Measurements from ENCODE around the gene ELF5.

Gene ELF5

DNA sequence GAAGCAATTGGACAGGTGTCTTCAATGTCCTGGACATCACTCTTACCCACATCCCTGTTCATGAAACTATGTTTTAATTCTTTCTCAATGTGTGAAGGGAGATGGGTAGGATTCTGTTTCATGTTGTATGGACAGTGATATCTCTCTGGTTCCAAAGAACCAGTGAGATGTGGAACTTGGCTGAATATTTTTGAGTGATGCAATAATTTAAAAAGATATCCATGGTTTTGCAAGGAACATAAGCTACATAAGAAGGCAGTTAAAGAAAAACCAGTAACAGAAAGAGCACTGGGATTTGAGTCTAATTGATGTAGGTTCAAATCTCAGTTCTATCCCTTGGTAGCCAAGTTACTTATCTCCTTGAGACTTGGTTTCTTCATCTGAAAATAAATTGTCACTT is 7.7 kb upstream of the ELF5 start:
- no peak for DNase-seq

DNA sequence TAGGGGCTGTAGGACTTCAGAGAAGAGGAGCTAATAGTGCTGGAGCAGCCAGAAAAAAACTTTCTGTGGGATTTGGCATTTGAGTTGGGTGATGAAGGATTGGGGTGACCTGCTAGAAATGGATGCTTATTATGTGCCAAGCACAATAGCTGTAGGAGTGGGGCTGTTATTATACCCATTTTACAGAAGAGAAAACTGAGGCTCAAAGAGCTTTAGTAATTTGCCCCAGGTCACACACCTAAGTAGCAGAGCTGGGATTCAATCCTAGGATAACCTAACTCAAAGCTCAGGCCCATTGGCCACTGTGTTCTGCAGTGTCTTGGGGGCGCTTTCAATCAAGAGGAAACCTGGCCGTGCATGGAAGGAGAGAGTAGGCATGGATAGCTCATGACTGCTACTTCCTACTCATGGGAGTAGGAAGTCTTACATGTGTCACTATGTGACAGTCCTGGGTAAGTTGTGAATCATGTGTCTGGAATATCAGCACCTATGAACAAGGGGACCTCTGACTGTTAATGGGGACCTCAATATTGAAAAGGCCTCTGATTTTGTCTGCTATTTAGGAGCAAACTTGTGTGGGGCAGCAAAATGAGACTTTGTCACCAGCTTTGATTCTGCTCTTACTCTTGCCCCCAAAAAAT is 6.1 kb upstream of the ELF5 start:
- no peak for DNase-seq

DNA sequence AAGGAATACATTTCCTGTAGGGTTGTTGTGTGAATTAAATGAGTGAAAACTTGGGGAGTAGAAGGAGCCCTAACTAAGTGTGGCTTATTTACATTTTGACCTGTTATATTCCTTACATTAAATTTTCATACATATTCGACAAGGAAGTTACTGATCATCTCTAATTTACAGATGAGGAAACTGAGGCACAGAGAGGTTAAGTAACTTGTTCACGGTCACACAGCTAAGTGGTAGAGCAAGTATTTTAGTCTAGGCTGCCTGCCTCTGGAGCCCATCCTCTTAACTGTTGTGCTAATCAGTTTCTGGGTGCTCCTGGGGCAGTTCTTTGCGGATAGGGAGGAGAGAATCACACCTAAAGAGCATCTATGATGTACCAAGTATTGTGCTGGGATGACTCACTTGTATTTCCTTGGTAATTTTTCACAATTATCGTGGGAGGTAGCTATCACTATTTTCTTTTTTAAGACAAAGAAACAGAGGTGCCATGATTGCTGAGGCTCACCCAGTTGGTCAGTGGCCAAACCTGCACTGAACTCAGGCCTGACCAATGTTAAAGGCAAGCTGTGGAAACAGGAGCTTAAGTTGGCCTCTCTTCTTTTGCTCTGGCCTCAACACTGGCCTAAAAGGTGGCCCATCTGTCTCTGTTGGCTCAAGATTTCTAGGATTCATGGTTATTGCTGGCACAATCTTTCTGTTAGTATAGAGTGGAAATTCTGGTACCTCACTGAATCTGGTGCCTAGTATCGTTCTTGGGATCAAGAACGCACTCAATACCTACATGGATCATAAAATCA is 2.9 kb upstream of the ELF5 start:
- DNase-seq: no peak

DNA sequence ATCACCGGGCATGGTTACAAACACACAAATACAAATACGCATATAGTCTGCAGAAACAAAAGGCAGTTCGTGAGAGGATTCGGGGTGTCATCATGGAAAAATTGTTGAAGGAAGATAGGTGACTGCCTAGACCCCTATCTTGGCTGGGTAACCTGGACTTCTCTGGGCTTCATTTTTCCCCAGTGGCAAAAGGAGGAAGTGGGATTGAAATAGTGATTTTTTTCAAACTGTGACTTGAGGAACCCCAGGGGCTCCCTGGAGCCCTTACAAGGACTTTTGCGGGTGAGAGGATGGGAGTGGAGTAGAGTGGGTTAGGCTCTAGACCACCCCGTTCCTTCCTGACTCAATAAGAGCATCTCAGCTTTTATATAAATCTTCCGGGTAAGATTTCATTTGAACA is 1.0 kb upstream of the ELF5 start:
- DNase-seq: no peak

DNA sequence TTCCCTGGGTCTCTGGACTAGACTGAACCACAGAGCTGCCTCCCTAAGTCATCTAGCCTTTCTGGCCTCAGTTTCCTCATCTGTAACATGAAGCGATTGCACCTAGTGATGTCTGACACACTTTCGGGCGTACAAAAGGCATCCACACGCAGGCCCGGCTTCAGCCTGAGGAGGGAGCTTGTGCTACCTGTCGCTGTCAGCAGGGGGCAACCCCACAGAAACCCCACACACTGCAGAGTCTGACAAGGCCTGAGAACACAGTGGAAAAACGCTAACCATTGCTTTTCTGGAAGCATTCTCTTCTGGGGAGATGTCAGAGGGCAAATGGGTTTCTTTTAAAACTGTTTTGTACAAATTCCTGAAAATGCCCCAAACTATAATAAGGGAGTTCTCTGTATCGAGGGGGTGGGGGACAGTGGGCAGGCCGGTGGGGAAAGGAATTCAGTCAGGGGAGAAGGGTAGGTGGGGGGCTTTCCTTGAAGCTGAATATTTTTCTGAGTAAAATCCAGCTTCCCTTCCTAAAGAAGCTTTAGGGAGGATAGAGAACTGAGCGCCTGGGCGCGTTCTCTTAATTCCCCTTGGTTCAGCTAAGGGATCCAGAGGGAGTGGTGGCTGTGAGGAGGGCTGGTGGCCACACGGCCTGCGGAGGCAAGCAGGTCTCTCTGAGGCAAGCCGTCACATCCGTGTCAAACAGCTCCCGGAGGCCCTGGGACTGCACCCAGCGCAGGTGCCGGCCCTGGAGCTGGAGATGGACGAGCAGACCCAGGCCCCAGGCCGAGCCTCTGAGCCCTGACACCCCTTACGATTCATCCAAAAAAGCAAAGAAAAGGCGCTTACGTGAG is 533 bp downstream of the ELF5 start:
- DNase-seq: peak; percentile 37

DNA sequence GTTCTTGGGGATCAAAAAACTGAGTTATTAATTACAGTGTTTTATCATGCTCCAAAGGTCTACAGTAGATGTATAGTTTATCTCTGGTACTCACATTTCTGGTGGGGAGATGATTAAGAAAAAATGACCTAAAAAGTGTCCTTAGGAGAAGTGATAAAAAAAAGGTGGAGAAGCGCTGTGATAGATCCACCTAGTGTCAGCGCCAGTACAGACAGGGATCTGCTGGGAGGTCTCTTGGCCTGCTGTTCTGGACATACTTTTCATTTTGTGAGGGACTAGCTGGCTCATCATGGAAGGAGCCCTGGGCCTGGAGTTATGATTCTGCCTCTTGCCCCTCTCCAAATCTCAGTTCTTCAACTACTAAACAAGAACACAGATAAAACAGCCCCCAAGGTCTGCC is 2.9 kb downstream of the ELF5 start:
- DNase-seq: no peak

DNA sequence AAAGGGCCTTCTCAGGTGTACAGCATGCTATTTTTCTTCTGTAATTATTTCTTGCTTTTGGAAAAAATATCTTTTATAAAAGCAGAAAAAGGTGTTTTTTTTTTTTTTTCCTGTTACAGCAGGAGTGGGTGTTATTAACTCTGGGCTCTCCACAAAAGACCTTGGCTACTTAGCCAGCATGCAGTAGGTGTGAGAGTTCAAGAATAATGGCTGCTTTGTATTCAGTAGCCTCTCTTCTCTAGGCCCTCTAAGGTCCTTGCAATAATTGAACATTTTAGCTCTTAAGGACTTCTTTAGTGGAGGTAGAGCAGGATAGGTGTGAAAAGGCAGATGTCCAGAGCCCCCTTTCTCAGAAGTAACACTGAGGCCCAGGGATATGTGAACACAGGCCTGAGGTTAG is 3.4 kb downstream of the ELF5 start:
- DNase-seq: no peak

DNA sequence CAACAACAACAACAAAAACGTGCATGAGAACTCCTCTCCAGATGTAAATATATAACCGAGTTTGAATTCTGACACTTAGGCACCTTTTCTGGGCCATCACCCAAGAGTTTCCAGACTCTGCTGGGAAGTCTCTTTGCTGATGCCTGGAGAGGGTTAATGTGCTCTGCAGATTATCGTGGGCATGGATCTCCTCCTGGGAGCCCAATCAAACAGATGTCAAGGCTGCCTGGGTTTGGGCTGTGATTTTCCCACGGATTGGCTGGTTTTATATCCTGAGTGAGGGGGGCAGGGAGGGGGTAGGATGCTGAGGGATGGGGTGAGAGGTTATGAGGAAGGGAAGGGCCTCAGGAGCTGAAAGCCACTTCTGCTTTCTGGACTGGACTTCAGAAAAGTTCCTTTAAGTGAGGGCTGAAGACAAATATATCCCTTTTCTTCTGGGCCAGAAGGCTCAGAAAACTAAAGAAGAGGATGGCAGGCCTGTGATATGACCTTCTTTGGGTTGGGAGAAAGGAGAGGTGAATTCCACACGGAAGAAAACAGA is 4.2 kb downstream of the ELF5 start:
- no peak for DNase-seq

DNA sequence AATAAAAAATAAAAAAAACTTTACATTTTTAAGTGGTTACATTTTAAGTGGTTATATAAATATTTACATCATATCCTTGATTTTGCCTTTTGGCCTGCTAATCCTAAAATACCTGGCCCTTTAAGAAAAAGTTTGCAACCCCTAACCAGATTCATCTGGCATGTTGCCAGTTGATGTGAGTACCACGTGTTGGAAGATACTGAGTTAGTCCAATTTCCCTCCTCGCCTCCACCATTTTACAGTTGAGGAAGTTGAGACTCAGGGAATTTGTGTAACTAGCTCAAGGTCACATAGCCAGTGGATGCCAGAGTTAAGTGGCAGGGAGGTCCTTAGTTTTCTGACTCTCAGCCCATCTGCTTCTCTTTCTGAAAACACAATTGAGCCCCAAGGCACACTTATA is 5.1 kb downstream of the ELF5 start:
- no peak for DNase-seq

DNA sequence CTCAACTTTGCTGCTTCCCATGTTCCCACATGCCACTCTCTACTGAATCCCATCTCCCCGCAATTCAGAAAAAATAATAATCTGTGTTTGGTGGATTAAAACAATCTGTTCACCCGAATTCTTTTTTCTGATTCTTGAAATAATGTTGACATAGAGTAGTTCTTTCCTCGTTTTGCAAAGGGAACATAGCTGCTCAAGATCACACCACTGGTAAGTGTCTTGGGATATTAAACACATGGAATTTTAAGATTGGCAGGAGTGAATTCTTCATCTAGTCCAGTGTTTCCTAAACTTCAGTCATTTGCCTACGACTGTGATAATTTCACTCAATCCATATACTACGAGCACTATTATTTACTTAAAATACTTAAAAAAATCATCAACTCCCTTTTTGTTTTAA is 6.0 kb downstream of the ELF5 start:
- no peak for DNase-seq

DNA sequence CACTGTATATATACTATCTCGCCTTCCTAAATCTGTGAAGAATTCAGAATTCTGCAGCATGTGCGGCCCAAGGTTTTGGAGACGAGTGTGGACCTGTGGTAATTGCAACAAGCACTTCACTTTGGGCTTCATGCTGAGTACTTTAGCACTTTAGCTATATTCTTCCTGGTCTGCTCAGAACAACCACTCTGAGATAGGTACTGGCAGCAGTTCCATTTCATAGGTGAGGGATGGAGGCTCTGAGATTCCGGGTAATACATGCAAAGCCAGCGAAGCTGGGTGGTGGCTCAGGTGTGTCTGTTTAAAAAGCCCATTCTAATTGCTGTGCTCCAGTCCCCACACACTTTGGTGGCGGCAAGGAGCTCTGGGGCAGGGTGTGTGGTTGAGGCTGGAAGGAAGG is 6.4 kb downstream of the ELF5 start:
- no peak for DNase-seq

DNA sequence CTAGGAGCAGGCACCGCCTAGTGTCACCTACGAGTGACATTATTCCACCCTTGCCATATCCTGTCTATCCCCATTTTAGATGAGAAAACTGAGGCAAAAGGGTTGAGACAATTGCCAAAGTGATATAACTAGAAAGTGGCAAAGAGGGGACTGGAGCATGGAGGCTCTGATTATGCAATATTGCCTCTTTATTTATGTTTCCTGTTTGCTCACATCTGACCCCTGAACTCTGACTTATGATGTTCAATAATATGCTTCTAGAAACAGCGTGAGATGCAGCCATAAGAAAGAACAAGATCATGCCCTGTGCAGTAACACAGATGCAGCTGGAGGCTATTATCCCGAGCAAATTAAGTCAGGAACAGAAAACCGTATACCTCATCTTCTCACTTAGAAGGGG is 7.7 kb downstream of the ELF5 start:
- no peak for DNase-seq

DNA sequence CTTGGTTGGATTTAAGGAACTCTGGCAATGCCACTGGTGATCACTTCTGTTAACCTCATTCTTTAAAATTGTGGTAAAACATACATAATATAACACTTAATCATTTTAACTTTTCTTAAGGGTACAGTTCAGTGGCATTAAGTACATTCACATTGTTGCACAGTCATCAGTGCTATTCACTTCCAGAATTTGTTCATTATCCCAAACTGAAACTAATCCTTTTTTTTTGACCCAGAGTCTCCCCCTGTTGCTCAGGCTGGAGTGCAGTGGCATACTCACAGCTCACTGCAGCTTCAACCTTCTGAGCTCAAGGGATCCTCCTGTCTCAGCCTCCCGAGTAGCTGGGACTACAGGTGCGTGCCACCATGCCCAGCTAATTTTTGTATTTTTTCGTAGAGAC is 10.6 kb downstream of the ELF5 start:
- DNase-seq: no peak

DNA sequence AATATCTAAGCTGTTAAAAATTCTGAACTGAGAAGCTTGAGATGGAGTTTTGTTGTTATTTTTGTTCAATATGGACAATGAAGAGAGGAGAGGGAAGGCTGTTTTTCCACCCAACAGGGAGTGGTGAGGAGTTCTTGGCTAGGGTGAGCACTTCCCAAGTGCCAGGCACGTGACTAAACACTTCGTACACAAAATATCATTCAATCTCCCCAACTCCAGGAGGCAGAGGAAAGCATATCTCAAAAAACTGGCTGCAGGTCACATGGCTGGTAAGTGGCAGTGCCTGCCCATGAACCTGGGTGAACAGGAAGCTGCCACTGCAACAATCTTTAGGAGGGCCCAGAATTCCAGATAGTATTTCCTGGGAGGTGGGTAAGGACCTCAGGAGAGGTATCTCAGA is 11.6 kb downstream of the ELF5 start:
- no peak for DNase-seq

DNA sequence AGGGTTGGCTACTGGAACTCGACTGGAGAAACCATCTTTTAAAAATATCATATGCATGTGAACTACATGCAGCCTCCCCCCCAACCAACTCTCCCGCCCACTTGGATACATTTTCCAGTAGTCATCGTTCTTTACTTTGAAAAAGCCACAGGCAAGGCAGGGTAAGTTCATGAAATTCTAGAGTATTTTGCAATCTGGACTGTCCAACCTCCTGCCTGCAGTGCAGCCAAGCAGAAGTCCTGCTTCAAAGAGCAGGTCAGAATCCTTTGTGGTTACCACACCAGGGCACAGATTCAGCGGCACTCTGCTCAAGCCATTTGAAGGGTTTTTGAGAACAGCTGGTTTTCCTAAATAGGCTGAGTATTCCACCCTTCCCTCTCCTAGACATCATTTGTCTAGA is 12.1 kb downstream of the ELF5 start:
- no peak for DNase-seq

DNA sequence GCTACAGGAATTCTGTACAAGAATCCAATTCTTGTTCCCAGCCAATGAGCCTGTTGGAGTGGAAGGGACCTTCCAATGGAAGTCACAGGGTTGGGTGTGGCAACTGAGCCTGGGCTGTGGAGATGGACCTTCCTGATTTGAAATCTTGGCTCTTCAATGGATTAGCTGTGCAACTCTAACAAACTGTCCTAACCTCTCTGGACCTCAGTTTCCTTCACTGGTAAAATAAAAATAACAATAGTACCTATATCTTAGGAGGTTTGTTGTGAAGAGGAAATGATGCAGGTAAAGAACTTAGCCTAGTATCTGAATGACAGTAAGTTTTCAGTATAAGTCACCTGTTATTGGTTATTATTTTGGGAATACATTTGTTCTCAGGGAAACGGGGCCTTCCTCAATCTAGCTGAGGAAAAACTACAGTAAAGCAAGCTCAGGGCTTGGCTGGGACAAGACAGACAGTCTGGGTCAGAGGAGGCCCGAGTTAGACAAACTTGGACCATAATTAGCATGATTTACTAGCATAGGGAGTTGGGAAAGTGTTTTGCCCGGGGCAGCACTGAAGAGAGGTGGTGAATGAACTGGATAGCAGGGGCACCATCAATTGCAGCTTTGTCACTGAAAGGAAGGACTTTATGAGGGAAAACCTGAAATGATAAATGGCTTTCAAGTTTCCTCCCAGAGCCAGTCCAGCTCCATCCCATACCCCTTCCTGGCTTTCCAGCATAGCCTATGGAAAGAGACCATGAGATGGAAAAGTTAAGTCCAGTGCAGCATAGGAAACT is 13.7 kb downstream of the ELF5 start:
- DNase-seq: no peak

DNA sequence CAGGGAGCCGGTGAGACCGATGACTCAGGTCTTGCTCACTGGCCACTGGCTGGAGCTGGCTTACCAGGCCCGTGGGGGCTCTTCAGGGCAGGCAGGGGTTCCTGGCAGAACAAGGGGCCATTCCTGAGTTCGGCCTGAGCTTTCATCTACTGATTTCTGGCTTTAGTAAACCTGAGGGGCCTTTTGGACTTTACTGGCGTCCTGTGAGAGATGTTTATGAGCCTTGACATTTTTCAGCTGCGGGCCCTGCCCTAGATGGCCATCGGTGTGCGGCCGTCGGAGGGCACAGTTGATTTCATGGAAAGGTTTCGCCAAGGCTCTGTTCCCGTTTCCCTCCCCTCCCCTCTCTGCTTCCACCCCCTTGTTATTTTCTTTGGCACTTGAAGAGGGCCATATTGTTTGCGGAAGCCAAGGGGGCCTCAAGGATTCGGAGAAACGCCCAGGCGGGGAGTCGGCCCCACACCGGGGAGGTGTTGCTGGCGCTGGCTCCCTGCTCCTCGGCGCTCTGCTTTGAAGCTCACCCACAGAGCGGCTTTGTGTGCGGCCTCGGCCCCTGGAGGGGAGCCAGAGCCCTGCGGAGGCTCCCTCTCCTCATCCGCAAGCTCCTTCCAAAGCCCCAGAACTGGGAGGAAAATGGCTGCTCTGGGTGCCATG is 17.7 kb downstream of the ELF5 start:
- no peak for DNase-seq

DNA sequence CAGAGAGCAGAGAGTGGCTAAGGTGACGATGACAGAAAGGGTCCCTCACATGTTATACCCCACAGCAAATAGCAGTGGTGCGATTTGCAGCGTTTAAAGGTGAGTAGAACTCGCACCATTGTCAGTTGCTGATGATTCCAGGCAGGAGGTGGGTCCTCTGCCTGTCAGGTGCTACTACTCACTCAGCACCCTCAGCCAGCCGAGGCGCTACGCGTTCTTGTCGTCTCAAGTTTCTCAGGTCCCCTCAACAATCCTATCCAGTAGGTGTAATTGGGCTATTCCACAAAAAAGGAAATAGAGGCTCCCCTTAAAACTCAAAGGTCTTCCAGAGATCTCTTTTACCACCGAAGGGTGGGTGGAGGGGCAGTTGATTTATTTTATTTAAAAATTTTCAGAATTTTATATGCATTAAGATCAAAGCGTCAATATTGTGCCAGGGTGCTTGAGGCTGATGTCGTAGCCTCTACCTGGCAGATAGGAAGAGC is 18.3 kb downstream of the ELF5 start:
- DNase-seq: no peak

DNA sequence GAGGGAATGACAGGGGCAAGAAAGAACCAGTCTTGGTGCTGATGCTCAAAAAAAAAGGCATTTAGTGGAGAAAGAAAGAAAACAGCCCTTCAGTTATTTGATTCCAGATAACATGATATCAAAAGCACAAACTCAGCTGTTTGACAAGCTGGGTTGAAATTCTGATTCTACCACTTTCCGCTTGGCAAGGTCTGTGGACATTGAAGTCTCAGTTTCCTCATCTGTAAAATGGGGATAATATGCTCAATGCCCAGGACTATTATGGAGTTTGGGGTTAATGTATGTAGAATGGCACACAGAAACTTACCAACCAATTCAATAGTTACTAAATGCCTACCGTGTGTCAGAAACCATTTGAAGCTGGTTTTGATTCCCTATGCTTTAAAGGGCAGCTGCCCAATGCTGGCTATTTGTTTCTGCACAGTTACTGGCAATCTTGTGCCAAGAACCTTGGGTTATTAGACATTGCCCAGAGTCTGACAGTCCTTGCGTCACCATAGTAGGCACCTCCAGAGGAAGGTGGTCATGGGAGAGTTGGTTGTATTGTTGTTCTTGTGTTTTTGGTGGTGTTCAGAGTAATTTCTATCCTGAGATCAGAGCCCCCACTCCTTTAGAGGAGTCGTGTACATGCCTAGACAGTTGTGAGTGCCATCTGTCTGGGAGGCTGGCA is 19.5 kb downstream of the ELF5 start:
- no peak for DNase-seq

DNA sequence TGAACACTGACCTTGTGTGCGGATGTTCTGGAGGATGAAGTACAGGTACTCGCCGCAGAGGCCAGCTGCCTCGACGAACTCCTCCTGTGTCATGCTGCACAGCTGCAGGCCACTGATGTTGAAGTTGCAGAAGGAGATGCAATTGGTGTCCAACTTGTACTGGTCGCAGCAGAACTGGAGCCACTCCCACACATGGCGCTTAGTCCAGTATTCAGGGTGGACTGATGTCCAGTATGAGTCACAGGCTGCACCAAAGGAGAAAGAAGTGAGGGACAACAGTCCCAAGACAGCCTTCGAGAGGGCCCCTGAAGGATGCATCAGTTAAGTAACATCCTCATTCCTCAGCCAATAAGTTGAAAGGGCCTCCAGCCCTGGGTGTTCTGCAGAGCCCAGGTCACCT is 20.1 kb downstream of the ELF5 start:
- no peak for DNase-seq

DNA sequence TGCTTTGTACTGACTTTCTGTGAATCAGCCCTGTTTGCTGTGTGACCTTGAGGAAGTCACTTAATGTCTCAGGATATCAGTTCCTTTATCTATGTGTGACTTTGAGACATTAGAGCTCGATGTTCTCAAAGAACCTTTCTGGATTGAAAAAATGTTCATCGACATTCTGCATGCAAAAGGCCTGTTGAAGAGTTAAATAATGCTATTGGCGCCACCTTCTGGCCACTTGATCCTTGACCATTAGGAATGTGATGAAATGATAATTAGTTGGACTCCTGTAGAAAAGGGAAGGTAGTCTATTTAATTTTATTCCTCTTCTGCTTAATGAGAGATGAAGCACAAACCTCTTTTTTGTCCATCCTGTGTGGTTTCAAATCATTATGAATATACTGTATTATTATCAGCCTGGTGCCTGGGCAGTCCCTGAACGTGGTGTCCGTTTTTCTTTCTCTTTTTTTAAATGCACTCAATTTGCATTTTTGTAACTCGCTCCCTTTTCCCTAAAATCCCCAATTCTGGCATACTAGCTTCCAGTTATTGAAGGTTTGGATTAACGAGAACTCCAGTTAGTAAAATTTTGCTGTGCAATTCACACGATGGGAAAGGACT is 20.7 kb downstream of the ELF5 start:
- DNase-seq: peak; percentile 33
